HG03280 (cell line): ENCODE results near the gene ATXN7L3.
"Not testable (repeated sequence)": the region's sequence is repeated elsewhere in the genome, so short reads cannot be mapped to it uniquely, and the experiment has no call there.

Experiments used
- ATAC-seq: cut with Tn5 transposase; IDR thresholded peaks from one replicate; pipeline ENCODE4 v1.9.1; 2021; ENCODE audit warnings: mild to moderate bottlenecking, moderate library complexity; ENCODE audit not compliant: unreplicated experiment

ATXN7L3 gene

GRCh38 chr17:44199553-44200477 lies at the start of gene ATXN7L3:
Gene ATXN7L3, minus strand, starts transcription at chr17:44199884. Its CDS starts 1,814 bp downstream, at chr17:44198070.
- ATAC-seq: peak; percentile 70

GRCh38 chr17:44247876-44248736 lies 48.4 kb upstream of the ATXN7L3 start:
- no peak for ATAC-seq

DNA sequence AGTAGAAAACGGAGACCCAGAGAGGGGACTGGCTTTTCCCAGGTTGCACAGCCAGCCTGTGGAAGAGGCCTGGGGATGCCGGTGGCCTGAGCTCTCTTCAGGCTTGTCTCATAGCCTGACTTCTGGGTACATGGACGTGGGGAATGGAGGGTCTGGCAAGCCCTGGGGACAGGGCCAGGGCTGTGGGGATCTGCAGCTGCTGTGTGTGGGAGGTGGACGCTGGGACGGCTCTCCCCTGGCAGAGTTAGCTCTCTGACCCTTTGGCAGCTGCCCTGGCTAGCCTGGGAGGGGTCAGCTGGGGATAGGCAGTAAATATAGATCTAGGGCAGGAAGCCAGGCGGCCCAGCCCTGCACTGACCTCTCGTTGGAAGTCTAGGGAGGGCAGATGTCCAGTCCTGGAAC lies 47.8 kb upstream of the ATXN7L3 start:
- no peak for ATAC-seq

GRCh38 chr17:44241106-44241624 lies 41.5 kb upstream of the ATXN7L3 start:
- ATAC-seq: no peak

- ATAC-seq: not testable (repeated sequence)
These were observed 38.2 kb upstream of the ATXN7L3 start for GRCh38 chr17:44237886-44238285.

GRCh38 chr17:44236444-44236991 lies 36.8 kb upstream of the ATXN7L3 start:
- no peak for ATAC-seq

DNA sequence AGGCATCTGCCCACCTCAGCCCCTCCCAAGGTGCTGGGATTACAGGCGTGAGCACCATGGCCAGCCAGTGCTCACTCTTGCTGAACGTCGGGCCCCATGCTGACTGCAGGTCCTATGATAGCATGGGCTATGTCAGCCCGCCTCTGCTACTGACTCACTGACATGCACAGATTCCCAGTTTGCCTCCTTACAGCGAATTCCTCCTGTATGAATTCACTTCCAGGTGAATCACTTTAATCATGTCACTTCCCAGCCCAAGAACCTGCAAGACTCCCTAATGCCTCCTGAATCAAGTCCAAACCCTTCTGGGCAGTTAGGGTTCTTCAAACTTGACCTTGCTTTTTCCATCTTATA lies 35.9 kb upstream of the ATXN7L3 start:
- no peak for ATAC-seq

DNA sequence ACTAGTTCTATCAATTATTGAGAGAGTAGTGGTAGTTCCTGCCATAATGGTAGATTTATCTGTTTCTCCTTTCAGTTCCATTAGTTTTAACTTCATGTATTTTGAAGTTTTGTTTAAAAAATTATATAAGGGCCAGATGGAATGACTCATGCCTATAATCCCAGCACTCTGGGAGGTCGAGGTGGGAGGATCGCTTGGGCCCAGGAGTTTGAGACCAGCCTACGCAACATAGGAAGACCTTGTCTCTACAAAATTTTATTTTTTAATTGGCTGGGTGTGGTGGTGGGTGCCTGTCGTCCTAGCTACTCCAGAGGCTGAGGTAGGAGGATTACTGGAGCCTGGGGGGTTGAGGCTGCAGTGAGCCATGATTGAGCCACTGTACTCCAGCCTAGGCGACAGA lies 33.9 kb upstream of the ATXN7L3 start:
- ATAC-seq: no peak

DNA sequence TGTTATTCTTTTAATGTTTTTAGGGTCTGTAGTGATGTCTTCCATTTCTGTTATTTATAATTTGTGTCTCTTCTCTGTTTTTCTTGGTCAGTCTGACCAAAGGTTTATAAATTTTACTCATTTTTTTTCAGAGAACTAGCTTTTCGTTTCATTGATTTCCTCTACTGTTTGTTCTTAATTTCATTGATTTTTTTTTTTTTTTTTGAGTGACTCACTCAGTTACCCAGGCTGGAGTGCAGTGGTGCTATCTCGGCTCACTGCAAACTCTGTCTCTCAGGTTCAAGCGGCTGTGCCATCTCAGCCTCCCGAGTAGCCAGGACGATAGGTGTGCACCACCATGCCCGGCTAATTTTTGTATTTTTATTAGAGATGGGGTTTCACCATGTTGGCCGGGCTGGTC lies 32.4 kb upstream of the ATXN7L3 start:
- ATAC-seq: no peak

DNA sequence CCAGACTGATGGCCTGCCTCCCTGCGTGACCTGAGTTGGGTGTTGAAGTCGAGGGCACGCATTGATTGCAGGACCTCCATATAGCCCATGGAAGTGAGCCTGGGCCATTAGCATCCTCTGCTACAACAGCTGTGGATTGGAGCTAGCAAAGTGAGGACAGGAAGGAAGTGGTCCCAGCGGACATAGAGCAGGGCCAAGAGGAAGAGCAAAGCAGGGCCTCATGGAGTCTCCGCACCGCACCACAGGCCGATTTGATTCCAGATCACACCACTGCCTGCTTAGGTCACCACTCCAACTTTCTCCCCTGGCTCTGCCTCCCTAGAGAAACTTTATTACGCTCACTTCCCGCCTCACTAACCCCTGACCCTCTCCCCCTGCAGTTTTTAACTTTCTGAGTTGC lies 30.5 kb upstream of the ATXN7L3 start:
- no peak for ATAC-seq

DNA sequence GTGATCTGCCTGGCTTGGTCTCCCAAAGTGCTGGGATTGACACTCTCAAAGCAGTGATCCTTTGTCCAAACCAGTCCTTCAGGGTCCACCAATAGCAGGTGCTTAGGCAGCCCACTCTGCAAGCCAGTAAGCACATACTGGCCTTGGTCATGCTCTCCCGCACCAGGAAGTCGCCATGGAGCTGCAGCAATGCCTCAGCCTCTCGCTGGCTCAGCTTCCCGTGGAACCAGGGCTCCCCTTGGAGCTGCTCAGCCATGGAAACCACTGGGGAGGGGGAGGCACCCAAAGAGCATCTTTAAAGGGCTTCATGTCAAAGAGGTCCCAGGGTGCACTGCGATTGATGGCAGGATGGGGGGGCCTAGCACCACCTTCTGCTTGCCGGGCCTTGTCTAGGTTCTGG lies 29.4 kb upstream of the ATXN7L3 start:
- ATAC-seq: no peak

- ATAC-seq: no peak
These were observed 23.9 kb upstream of the ATXN7L3 start for GRCh38 chr17:44223541-44224071.

DNA sequence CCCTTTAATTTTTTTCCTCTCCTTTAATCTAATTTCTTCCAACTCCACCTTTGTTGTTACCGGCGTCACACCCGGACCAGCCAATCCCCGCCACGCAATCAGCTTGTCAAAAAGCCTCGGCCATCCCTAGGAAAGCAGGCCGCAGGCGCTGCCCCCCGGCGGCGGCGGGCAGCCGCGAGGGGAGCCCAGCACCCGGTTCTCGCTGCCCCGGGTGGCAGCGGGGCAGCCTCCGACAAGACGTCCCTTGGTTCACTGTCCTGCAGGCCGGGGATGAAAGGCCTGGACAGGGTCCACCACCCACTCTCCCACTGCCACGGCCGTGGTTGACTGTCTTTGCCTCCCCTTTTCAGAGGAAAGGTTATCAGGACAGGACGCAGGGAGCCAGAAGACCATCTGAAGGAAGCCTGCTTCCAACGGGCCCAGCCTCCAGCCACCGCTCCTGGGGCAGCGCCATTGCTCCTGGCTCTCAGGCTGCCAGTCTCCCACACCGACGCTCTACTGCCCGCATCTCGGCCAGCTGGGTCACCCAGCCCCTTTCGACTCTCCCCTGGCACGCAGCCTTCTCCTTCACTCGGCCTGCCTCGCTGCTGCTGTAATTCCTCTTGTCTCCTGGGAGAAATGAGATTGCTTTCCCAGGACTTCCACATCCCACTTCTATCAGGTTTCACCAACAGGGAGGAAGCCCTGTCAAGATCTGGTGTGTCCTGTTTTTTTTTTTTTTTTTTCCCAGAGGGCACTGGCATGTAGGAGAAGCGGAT lies 22.6 kb upstream of the ATXN7L3 start:
- ATAC-seq: no peak

DNA sequence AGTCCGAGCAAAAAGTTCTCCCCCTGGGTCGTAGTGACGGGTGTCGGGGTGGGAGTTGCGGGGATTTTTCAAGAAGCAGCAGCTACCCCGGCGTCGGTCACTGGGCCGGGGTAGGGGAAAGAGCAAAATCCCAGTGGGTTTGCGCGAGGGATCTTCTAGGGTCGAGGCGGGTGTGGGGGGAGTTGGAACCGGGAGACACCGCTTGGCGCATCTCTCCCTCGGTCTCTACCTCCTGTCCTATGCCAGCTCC lies 22.1 kb upstream of the ATXN7L3 start:
- ATAC-seq: no peak

DNA sequence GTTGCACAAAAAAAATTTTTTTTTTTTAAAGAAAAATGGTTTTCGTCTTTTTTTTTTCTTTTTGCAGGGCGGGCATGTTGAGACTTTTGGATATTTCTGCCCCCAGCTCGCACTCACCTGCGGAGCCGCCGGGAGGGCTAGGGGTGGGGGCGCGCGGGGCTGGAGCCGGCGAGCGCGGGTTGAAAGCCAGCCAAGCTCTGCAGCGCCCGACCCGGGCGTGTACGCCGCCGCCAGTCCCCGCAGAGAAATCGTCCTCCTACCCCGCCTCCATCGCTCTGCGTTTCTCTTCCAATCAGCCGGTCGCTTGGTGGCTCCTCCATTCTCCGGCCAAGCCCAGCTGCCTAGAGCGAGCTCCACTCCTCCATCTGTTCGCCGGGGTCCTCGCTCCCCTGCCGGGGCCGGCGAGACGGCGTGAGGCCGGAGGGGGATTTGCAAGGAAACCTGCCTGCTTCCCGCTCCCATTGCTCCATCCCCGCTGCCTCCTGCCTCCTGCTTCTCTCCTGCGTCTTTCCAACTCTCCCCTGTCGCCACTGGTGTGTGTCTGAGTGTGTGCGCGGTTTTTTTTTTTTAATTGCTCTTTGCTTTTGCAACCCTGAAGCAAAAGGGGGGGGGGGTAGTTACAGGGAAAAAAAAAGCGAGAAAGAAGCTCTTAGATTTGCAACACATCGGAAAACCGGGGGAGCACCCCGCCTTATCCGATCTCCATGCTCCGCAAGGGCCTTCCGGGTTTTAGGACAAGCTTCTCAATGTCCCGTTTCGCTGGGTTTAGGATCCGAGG lies 21.6 kb upstream of the ATXN7L3 start:
- no peak for ATAC-seq

DNA sequence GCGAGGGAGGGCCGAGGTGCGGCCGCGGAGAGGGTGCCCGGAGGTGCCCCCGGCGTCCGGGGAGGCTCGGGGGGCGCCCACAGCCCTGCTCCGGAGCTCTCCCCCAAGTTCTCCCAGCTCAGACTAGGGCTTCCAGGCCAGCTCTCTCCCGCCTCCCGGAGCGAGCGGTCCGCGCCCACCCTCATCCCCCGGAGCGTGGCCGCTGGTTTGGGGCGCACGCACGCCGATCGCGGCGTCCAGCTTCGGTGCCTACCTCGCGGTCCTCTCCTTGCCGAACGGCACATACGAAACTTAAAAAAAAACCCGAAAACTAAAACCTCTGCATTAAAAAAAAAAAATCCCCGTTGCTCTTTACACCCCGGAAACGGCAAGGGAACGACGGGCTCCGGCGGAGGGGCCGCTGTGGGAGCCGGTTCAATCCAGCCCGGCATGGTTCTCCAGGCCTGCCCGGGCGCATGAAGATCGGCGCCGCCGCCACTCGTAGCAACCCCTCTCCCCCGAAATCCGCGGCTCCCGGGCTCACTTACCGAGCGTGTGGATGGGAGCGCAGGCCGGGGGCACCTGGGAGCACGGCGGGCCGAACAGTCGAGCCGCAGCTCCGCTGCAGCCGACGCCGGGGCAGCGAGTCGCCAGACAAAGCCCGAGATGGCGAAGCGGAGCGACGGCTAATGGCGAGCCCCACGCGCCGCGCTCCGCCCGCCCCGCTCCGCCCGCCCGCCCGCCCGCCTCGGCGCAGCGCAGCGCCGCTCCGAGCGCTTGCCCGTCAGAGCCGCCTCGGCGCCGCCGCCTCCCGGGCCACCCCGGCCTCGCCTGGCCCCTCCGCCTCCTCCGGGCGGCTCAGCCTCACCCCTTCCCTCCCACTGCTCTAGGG lies 20.8 kb upstream of the ATXN7L3 start:
- peak; percentile 9 for ATAC-seq

DNA sequence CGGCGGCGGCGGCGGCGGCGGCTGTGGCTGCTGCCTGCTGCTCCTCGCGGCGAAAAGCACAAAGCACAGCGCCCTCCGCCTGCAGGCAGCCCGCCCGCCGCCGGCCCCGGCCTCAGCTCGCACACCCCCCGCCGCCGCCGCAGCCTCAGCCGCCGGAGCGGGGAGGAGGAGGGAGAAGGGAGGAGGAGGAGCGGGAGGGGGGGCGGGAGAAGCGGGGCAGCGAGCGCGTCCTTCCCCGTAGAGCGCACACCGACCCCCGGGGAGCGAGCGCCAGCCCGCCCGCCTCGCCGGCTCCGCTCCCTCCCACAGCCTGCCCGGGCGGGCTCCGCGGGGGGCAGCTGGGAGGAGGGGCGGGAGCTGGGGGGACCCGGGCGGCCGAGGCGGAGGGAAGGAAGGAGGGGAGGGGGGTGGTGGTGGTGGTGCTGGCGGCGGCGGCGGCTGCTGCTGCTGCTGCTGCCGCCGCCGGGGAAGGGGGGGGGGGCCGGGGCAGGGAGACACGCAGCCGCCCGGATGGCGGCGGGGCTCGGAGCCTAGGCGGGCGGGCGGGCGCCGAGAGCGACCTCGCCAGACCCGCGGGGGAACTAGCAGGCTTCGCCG lies 20.0 kb upstream of the ATXN7L3 start, which contains the start of gene UBTF:
Gene UBTF, minus strand, starts transcription at position 60 of the 597 bp plus-strand sequence. CDS start 1,446 bp downstream, outside the sequence.
- peak; percentile 14 for ATAC-seq

GRCh38 chr17:44219108-44219615 lies 19.5 kb upstream of the ATXN7L3 start:
- peak; percentile 40 for ATAC-seq
